MV-4-11 (cell line): ENCODE measurements around the gene CSH2.
"Not testable (repeated sequence)": the region's sequence is repeated elsewhere in the genome, so short reads cannot be mapped to it uniquely, and the experiment has no call there.

Source experiments
- DNase-seq: peaks from one replicate; lab custom pipeline; 2025; lab: John Stamatoyannopoulos, UW

Gene CSH2

GRCh38 chr17:63896524-63897354 lies 23.3 kb upstream of the CSH2 start, which contains the start of gene CSH1:
Gene CSH1, minus strand, starts transcription at chr17:63896574. Its CDS starts 63 bp downstream, at chr17:63896511.
- DNase-seq = not testable (repeated sequence)

GRCh38 chr17:63894821-63895220 lies 21.3 kb upstream of the CSH2 start:
- DNase-seq = not testable (repeated sequence)

GRCh38 chr17:63894021-63894420 lies 20.5 kb upstream of the CSH2 start:
- DNase-seq = not testable (repeated sequence)

GRCh38 chr17:63892316-63893037 lies 19.0 kb upstream of the CSH2 start:
- peak; percentile 3 for DNase-seq

GRCh38 chr17:63889026-63889848 lies 15.8 kb upstream of the CSH2 start:
- DNase-seq = peak; percentile 48

GRCh38 chr17:63885119-63885518 lies 11.6 kb upstream of the CSH2 start:
- not testable (repeated sequence) for DNase-seq

- DNase-seq = not testable (repeated sequence)
Observed at GRCh38 chr17:63882626-63883126, 9.2 kb upstream of the CSH2 start.

- DNase-seq = no peak
Observed at GRCh38 chr17:63881935-63882601, 8.6 kb upstream of the CSH2 start, which contains the start of gene GH2. Gene GH2, minus strand, starts transcription at chr17:63881944. Its CDS starts 143 bp downstream, at chr17:63881801.

GRCh38 chr17:63881337-63881736 lies 7.9 kb upstream of the CSH2 start:
- DNase-seq = not testable (repeated sequence)

- no peak for DNase-seq
Observed at GRCh38 chr17:63880706-63881105, 7.2 kb upstream of the CSH2 start.

- DNase-seq = not testable (repeated sequence)
Observed at GRCh38 chr17:63878413-63878812, 4.9 kb upstream of the CSH2 start.

- DNase-seq = not testable (repeated sequence)
Observed at GRCh38 chr17:63874693-63875092, 1.2 kb upstream of the CSH2 start.

GRCh38 chr17:63874061-63874626 lies 667 bp upstream of the CSH2 start:
- not testable (repeated sequence) for DNase-seq

GRCh38 chr17:63871646-63872365 lies 1.7 kb downstream of the CSH2 start:
- DNase-seq = not testable (repeated sequence)

GRCh38 chr17:63870292-63870665 lies 3.2 kb downstream of the CSH2 start:
- not testable (repeated sequence) for DNase-seq

GRCh38 chr17:63869491-63870291 lies 3.8 kb downstream of the CSH2 start:
- not testable (repeated sequence) for DNase-seq

GRCh38 chr17:63866625-63867024 lies 6.9 kb downstream of the CSH2 start:
- not testable (repeated sequence) for DNase-seq

GRCh38 chr17:63859257-63859656 lies 14.2 kb downstream of the CSH2 start:
- no peak for DNase-seq

GRCh38 chr17:63856425-63856824 lies 17.1 kb downstream of the CSH2 start:
- DNase-seq = not testable (repeated sequence)
